ENCODE measurements around the gene UNC5C.

The UNC5C gene

GRCh38 chr4:95265814-95266740 lies 282.7 kb downstream of the UNC5C start:
- DNase-seq (no peak), ATAC-seq (no peak)

GRCh38 chr4:95264843-95265242 lies 283.9 kb downstream of the UNC5C start:
- ATAC-seq = no peak
- no peak for DNase-seq

GRCh38 chr4:95263960-95264359 lies 284.8 kb downstream of the UNC5C start:
- ATAC-seq (no peak), DNase-seq (no peak)

- no peak for DNase-seq
- no peak for ATAC-seq
These were observed 285.4 kb downstream of the UNC5C start for GRCh38 chr4:95263391-95263790.

- ATAC-seq (no peak), DNase-seq (no peak)
These were observed 292.5 kb downstream of the UNC5C start for GRCh38 chr4:95256108-95256835.

- ATAC-seq (no peak), DNase-seq (no peak)
These were observed 293.2 kb downstream of the UNC5C start for GRCh38 chr4:95255396-95256107.

- ATAC-seq = no peak
- DNase-seq = no peak
These were observed 297.2 kb downstream of the UNC5C start for GRCh38 chr4:95251568-95251967.

GRCh38 chr4:95250544-95251137 lies 298.1 kb downstream of the UNC5C start:
- no peak for ATAC-seq
- no peak for DNase-seq

- ATAC-seq (peak; percentile 78), DNase-seq (no peak)
These were observed 299.2 kb downstream of the UNC5C start for GRCh38 chr4:95249426-95250021.

GRCh38 chr4:95248720-95249425 lies 299.9 kb downstream of the UNC5C start:
- DNase-seq (no peak), ATAC-seq (peak; percentile 89)

GRCh38 chr4:95243892-95244291 lies 304.9 kb downstream of the UNC5C start:
- ATAC-seq (no peak), DNase-seq (no peak)

- ATAC-seq (no peak), DNase-seq (no peak)
These were observed 310.2 kb downstream of the UNC5C start for GRCh38 chr4:95238554-95238953.

GRCh38 chr4:95232358-95233156 lies 316.2 kb downstream of the UNC5C start:
- no peak for DNase-seq
- no peak for ATAC-seq

- DNase-seq (no peak), ATAC-seq (no peak)
These were observed 317.1 kb downstream of the UNC5C start for GRCh38 chr4:95231681-95232080.

GRCh38 chr4:95225849-95226248 lies 322.9 kb downstream of the UNC5C start:
- ATAC-seq (no peak), DNase-seq (no peak)

- no peak for DNase-seq
- ATAC-seq = no peak
These were observed 324.4 kb downstream of the UNC5C start for GRCh38 chr4:95224402-95224801.

GRCh38 chr4:95220205-95221175 lies 328.3 kb downstream of the UNC5C start:
- ATAC-seq (no peak), DNase-seq (no peak)

- ATAC-seq (no peak), DNase-seq (no peak)
These were observed 329.7 kb downstream of the UNC5C start for GRCh38 chr4:95219109-95219508.

- no peak for ATAC-seq
- DNase-seq = no peak
These were observed 331.6 kb downstream of the UNC5C start for GRCh38 chr4:95217197-95217596.
